HG03442 (cell line): ENCODE results near the gene BORCS8.
"Not testable (repeated sequence)": the region's sequence is repeated elsewhere in the genome, so short reads cannot be mapped to it uniquely, and the experiment has no call there.

Source experiments
- ATAC-seq: cut with Tn5 transposase; IDR thresholded peaks from one replicate; pipeline ENCODE4 v1.9.1; 2021; ENCODE audit warnings: mild to moderate bottlenecking, moderate library complexity; ENCODE audit not compliant: unreplicated experiment

The BORCS8 gene

DNA sequence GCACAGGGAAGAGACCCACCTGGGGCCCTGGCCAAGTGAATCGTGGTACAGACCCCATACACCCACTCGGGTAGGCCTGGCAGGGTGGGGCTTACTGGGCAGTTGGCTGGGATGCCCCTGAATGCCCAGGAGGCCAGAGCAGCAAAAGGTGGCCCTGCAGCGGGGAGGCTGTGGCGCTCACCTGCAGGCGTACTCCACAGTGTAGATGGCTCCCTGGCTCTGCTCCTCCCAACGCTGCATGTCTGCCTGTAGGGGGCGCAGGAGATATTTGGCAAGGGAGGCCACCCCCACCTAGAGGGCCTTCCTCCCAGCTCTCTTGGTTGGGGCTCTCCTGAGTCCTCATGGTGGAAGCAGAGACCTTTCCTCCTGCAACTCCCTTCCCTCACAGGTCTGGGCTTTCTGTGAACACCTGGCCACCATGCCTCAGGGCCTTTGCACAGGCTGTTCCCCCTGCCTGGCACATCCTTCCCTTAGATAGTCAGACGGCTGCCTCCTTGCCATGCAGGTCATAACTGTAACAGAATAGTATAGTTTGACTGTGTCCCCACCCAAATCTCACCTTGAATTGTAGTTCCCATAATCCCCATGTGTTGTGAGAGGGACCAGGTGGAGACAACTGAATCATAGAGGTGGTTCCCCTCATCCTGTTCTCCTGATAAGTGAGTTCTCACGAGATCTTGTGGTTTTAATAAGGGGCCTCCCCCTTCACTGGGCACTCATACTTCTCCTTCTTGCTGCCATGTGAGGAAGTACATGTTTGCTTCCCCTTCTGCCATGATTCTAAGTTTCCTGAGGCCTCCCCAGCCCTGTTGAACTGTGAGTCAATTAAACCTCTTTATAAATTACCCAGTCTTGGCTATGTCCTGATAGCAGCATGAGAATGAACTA is 5.9 kb downstream of the BORCS8 start:
- no peak for ATAC-seq

DNA sequence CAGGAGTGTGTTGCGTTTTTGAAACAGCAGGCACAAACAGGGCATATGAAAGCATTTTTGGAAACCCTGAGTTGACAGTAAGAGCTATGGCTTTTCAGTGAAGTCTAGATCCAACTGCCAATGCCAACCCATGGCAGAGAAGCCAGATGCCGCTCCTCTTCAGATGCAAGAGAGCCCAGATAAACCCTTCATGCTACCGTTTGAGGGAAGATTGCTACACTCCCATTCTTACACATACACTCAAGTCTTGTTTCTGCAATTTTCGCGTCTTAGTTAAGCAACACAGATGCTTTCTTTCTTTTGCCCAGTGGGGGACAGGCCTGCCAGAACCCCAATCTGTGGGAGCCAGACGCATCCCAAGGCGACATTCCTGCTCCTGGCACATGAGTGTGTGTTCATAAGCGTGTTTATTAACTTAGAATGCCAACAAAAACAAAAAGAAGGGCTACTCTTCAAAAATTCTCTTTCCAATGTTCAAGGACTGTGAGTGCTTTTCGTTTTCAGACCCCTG is 10.4 kb downstream of the BORCS8 start:
- ATAC-seq, result no peak

DNA sequence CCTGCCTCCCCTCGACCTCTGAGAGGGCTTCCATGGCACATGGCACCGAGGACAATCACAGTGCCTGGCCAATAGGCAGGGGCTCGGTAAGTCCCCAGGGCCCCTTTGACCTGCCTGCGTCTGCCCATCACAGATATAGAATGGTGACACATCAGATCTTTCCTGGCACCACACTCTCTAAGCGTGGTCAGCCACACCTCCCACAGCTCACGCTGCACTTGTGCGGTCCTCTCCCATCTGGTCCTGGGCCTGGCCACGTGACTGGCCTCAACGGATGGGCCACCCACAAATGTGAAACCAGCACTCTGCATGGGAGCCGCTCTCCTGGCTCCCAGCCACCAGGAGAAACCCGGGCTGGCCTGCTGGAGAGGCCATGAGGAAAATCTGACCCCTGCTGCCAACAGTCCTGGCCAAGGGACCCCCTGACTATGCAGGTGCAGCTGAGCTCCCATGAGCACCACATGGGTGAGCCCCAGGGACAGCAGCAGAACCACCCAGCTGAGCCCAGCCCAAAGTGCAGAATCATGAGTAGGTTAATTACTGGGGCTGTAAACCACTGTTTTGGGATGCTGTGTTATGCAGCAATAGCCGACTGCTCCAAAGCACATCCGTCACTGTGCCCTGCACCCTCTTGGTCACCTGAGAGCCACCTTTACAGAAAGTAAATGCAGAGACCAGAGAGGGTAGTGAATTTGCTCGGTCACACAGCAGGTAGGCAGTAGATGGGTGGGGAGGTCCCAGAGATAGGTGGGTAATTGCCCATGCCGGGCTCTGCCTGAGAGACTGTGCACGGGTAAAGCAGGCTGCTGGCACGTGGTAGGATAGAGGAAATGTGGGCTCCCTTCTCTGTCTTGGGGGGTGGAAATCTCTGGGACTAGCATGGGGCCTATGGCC is 12.2 kb downstream of the BORCS8 start:
- ATAC-seq, result no peak

DNA sequence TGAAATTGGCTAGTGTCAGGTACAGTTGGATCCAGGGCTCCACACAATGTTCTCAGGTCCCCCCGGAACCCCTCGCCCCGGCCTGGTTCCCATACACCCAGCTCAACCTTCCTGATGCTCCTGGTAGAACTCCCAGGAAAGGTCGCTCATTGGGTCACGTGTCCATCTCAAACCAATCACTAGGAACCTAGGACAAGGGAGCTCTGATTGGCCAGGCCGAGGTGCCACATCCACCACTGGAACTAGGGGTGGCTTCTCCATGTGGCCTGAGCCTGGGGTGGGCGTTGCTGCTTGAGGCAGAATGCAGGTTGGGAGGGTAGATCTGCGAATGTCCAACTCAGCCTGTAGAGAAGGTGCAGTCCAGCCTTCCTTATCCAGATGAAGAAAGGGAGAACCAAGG is 15.0 kb downstream of the BORCS8 start:
- ATAC-seq, result no peak

DNA sequence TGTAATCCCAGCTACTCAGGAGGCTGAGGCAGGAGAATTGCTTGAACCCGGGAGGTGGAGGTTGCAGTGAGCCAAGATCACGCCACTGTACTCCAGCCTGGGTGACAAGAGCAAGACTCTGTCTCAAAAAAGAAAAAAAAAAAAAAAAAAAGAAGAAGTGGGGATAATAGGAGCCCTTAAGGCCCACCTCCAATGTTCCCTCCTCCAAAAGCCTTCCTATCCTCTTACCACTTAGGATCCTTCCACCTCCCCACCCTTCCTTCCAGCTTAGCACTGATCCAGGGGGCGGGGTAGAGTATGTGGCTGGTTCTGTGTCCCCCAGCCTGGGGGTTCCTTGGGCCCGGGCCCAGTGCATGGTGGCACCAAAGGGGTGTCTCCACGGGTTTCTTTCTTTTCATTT is 18.7 kb downstream of the BORCS8 start:
- ATAC-seq, result not testable (repeated sequence)

DNA sequence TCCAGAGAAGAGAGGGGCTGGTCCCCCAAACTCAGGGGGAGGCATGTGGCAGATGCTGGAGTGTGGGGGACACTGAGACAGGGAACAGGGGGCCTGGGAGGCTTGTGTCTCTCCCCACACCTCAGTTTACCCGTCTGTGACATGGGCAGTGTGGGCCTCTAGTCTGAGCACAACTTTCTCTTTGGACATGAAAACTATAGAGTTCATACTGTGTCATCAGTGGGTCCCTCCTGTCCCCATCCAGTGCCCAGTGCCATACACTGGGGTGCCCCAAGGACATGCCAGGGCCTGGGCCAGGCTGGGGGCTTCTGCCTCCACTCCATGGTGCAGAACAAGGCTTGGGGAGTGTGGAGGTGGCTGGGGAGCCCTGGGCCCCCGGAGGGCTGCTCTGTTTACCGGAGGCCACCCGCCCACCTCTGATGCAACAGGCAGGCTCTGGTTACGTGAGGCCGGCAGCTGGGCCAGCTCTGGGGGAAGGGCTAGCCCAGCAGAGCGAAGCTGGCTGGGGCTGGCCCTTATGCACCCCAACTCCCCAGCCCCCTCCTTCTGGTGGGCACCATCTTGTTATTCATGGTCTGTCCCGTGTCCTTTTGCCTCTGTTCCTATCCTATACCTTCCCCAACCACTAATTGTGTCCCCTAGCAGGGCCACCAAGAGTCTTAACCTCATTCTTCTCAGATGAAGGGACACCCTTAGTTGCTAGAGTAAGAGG is 20.0 kb downstream of the BORCS8 start:
- ATAC-seq, result no peak

DNA sequence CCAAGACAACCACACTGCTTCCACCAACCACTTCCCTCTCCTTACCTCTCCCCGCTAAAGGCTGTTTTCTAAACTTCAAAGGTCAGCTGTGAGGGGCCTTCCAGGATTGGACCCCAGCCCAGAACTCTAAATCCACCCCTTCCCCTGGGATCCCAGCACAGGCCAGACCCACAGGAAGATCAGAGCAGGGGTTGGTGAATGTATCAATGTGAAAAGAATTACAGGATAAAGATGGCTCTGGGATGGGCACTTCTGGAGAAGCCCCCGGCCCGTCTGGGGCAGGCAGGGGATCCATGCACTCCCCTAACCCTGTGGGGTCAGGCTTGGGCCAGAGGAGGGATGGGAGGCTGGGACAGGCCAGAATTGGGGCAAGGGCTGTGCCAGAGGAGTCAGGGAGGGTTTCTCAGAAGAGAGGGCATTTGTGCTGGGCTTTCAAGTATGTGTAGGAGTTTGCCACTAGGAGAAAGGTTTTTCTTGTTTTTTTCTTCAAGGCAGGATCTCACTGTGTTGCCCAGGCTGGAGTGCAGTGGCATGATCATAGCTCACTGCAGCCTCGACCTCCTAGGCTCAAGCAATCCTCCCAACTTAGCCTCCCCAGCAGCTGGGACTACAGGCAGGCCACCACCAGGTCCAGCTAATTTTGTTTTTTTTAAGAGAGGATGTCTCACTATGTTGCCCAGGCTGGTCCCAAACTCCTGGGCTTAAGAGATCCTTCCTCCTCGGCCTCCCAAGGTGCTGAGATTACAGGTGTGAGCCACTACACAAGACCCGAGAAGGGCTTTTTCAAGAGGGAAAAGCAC is 20.9 kb downstream of the BORCS8 start:
- ATAC-seq, result no peak

DNA sequence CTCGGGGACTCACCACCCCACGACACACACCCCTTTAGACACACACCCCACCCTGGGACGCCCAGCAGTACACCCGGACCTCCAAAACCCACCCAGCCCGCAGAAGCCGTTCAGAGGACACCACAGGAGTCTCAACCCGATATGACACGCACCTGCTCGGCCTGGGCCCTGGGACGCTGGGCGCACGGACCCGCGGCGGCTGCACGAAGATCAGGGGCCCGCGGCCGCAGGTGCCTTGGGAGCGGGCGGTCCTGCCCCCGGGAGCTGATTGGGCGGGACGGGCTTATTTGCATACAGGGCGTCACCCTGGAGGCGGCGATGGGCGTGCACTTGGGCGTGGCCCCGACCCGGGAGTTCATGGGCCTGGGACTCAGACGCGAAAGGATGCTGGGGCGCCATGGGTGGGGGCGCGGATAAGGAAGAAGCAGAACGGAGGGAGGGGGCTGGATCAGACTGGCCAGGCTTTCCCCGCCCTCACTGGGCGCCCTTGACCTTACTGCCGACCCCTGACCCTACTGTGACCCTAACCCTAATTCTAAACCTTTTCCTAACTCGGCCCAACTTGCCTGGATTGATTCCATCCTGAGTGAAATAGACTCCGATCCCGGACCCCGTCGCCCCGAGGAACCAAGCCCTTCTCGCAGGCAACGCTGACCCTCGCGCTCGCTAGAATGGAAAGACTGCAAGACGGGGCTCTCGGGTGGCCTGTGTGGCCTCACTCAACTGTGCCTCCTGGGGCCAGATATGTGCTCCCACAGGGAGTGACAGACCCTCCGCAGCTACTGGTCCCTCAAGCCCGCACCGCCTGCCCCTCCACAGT is 21.7 kb downstream of the BORCS8 start, which contains the start of gene MEF2B:
TSS of gene MEF2B (minus strand) at position 211 of the 820 bp plus-strand sequence. CDS start 19,528 bp downstream, outside the sequence.
- ATAC-seq, result peak; percentile 86

DNA sequence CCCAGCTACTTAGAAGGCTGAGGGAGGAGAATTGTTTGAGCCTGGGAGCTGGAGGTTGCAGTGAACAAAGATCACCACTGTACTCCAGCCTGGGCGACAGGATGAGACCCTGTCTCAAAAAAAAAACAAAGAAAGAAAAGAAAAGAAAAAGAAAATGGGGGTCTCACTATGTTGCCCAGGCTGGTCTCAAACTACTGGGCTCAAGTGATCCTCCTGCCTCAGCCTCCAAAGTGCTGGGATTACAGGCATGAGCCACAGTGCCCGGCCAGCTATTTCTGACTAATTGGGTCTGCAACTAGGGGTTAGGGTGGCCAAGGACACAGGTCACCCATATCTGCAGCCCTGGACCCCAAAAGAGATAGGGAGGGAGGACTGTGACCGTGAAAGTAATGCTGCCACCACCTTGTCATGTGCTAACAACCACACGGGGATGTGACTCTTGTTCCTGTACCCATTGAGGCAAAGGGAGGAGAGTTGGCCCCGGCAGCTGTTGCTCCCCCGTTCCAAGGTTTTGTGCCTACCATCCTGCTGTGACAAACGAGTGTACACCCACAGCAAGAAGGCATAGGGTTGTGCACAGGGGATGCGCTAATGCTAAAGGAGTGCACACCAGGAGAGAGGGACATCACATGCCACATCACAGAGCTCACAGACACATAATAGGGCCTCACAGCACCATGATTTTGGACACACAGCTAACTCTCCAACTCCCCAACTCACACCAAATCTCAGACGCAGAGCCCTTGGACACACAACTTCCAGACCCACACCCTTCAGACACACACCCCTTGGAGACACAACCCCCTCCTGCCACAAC is 22.5 kb downstream of the BORCS8 start:
- ATAC-seq, result no peak

DNA sequence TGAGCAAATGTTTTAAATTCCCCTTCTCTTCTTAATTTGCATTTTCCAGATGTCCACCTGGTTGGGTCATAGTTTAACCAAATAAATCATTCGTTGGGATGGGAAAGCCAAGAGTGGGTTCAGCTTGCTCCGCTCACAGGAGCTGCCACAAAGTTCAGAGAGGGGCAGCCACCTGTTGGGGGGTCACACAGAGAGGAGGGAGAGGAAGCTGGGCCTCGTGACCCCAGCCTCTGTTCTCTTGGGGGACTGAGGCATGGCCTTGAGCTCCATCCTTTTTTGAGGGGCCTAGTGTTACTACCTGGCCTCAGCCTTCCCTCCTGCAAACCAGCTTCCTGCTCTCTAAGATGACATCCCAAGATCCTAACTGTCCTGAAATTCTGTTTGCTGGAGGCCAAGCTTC is 24.3 kb downstream of the BORCS8 start:
- no peak for ATAC-seq

DNA sequence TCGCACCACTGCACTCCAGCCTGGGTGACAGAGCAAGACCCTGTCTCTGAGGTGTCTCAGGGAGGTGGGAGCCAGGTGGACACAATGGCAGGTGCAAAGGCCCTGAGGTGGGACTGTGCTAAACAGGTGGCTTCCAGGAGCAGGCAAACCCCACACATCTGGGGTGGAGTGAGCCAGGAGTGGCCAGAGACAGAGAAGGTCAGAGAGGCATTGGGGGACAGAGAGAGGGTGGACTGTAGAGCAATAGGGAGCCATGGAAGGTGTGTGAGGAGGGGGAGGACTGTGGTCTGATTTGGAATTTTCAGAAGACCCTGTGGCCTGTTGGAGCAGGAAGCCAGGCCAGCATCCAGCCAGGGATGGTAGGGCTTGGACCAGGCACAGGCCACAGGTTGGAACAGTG is 26.6 kb downstream of the BORCS8 start:
- no peak for ATAC-seq

DNA sequence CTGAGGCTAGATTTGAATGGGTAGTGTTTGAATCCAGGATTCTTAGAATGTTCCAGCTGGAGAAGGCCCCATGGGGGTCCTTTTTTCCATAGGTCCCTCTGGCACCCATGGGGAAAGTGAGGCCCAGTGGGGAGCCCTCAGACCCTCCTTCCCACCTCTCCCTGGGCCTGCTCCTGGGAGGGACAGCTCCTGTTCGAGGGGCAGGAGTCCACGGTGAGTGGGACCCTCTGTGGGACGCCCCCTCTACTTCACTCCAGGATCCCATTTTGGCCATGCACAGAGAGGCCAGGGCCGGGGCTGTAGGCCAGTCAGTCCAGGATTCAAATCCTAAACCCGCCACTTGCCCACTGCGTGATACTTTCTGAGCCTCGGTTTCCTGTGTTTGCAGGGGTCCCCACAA is 29.5 kb downstream of the BORCS8 start:
- no peak for ATAC-seq

DNA sequence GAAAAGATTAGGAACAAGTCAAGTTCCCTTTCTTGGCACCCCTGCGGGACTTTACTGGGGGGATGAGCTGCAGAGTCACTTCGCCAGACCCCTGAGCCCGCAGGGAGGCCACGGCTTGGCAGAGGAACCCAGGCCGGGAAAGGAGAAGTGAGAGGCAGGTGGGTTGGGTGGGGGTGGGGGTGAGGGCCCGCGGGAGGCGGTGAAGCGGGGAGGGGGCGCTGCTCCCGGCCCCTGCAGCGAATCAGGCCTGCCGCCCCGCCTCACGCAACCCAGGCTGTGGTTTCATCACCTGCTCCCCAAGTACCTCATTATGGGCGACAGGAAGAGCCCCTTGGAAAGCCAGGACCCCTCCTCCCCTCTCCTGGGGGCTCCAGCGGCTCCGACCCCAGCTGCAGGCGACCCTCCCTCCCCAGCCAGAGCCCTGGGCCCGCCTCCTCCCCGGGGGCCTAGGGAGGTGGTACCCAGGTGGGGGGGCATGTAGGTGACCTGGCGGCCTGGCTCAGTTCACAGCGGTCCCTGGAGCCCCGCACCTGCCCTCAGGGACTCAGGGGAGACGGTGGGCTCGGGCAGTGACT is 31.4 kb downstream of the BORCS8 start:
- no peak for ATAC-seq

DNA sequence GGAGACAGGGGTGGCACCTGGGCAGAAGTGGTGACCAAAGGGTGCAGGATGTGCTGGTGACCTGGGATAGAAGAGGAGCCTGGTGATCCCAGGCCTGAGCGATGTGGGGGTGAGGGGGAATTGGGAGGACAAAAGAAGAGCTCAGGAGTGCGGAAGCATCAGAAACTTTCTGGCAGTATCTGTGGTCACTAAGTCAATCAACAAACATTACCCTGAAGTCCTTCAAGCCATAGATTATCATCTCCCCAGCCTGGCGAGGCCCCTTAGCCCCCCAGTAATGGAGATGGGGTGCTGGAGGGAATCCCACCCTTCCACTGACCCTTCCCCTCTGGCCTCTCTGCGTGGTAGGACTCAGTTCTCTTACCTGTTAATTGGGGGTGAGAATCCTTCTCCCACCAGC is 32.4 kb downstream of the BORCS8 start:
- no peak for ATAC-seq

DNA sequence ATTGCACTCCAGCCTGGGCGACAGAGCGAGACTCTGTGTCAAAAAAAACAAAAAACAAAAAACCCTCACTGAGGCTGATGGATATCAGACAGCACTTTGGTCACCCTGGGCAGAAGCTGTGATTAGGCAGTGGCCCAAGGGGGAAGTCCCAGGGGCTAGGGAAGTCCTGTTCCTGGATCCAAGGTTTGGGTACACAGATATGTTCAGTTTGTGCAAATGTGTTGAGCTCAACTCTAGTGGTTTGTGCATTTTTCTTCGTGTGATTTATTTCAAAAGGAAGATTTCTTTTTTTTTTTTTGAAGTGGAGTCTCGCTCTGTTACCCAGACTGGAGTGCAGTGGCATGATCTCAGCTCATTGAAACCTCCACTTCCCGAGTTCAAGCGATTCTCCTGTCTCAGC is 34.1 kb downstream of the BORCS8 start:
- ATAC-seq, result no peak

DNA sequence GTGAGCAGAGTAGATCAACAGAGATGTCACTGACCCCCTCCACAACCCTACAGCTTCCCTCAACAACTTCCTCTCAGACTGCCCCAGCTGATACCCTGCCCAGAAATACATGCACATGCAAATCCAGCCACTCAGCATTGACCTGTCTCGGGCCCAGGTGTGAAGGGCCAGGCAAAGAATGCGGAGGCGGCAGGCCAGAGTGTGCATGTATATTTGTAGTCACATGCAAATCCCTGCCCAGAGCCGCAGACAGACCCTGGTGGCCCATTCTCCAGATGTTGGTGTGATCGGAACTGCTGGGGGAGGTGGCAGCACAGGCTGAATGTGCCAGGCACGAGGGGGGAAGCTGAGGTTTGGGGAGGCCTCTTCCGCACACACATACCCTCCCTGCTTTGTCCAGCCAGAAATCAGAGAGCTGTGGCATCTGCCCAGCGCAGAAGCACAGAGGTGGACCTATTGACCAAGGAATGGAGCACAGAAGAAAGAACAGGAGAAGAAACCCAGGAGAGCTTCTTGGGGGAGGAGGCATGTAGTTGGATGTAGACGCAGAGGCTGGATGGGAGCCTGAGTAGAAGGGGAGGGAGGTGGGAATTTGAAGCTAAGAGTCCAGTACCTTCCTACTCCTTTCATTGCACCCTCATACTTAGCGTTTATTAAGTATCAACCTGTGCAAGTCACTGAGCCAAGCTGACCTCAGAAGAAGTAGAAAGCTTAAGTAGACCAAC is 36.3 kb downstream of the BORCS8 start:
- peak; percentile 54 for ATAC-seq

DNA sequence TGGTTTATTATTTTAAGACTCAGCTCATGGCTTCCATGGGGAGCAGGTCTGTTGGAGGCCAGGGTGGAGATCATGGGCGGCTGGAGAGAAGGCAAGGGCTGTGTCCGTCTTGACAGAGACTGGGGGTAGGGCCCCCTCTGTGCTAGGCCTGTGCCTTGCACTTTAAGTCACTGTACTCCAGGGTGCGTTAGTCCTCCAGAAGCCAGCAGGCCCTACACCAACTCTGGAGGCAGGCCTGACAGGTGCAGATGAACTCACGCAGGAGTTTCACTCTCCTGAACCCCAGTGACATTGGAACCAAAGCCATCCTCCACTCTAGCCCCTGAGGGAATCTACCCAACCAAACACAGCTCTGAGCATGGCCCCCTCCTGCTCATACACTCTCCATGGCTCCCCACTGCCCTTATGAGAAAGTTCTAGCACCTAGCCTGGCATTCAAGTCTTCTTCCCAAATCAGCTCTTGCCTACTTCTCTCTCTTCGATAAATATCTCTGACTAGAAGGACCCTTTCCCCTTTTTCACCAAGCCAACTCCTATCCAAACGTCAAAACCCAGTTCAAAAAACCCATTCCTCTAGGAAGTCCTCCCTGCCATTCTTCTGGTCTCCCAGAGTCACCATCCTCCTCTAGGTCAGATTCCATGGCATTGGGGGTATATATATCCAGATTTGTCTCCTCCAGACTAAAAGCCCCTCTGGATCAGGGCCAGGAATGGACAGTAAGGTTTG is 37.0 kb downstream of the BORCS8 start:
- ATAC-seq, result no peak
